ENCODE results near the gene OGN.
"Not testable (repeated sequence)": the region's sequence is repeated elsewhere in the genome, so short reads cannot be mapped to it uniquely, and the experiment has no call there.

The OGN gene

DNA sequence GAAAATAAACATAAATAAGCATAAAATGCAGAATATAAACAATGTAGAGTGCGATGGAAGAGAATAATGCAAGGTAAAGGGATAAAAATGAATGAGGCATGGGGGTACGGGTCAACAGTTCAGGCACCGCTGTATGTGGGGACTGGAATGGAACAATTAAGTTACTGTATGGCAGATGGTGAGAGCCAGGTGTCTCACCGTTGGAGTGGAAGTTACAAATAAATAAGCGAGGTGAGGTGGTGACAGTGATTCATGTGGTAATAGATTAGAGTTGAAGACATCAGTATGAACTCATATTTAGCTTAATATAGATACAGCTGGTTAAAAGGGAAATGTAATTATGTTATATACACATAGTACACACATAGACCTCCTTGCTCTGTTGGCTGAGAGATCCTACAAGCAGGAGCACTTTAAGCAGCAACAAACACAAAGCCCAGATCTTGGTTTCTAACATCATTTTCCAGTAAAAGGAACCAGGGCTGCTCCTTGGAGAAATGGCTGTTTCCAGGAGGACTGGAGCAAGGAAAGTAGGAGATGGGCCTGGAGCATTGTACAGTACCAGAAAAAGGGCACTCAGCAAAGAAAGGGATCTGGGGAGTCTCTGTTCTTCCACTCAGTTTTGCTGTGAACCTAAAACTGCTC, 22.2 kb upstream of the OGN start:
- Histone ChIP-seq H3K9ac (ENCODE audit: low read length in 2 of 2) (peak overlapping the region in 1 of 2 donors; percentile 29), H3K4me1 (ENCODE audit: control insufficient read depth, insufficient read depth, low read length) (no peaks in the 10 kb centered on the region), H3K4me3 (ENCODE audit: low read length in 2 of 2) (no peak overlapping the region), H3K9me3 (ENCODE audit: control insufficient read depth in 2 of 2, low read length in 2 of 2) (no peaks in the 10 kb centered on the region), H3K27me3 (ENCODE audit: control insufficient read depth in 1 of 2, insufficient read depth in 2 of 2, low read length in 2 of 2) (no peaks in the 10 kb centered on the region), H3K36me3 (ENCODE audit: control insufficient read depth in 2 of 2, insufficient read depth in 2 of 2, low read length in 2 of 2) (no peaks in the 10 kb centered on the region), H3K27ac (ENCODE audit: low read length) (peak overlapping the region; percentile 24)

DNA sequence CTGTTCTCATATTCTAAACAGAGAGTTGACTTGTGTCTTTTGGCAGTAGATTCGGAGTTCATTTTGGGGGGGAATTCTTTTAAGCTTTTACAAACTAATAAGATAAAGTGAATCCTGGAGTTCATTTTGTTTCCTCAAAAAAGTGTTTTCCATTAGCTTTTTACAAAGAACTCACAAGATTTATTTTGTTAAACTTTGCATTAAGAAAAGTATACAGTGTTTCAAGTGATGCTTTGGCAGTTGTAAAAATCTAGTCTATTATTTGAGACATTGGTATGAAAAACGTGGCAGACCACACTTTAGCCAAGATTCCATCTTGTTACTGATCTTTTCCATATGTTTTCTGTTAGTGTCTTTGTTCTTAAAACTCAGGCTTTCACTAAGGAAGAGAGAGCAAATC, 21.1 kb upstream of the OGN start:
- no peak overlapping the region for H3K27ac ChIP-seq (ENCODE audit: low read length)

DNA sequence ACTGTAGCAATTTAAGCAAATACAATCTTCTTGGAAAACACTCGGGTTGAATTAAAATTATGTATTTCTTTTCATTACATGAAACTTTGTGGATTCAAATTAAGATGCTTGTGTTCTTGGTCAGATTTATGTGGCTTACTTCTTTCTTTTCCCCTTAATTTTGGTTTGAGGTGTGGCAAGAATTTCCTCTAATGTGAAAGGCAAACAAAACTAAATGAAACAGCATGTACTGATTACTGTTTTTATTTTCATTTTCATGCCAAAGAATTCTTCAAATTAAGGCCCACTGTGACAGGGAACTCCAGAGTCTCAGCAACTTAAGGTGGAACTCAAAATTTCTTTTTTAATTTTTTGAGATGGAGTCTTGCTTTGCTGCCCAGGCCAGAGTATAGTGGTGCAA, 20.0 kb upstream of the OGN start, which contains the start of gene OMD:
OMD (minus strand) TSS at position 132 of the 400 bp plus-strand sequence. CDS start 6,913 bp downstream, outside the sequence.
- Histone ChIP-seq H3K27ac (ENCODE audit: low read length) (no peak within 1 kb of the TSS), H3K27me3 (ENCODE audit: control insufficient read depth in 1 of 2, insufficient read depth in 2 of 2, low read length in 2 of 2) (no peaks in the 10 kb centered on the region), H3K4me1 (ENCODE audit: control insufficient read depth, insufficient read depth, low read length) (no peaks in the 10 kb centered on the region), H3K4me3 (ENCODE audit: low read length in 2 of 2) (peak within 1 kb of the TSS in 1 of 2 donors; percentile 10), H3K9ac (ENCODE audit: low read length in 2 of 2) (no peak within 1 kb of the TSS), H3K9me3 (ENCODE audit: control insufficient read depth in 2 of 2, low read length in 2 of 2) (no peaks in the 10 kb centered on the region), H3K36me3 (ENCODE audit: control insufficient read depth in 2 of 2, insufficient read depth in 2 of 2, low read length in 2 of 2) (no peaks in the 10 kb centered on the region)

More for the DNA sequence above, 21.1 kb upstream of the OGN start:
- no peaks in the 10 kb centered on the region for H3K27me3 ChIP-seq (ENCODE audit: control insufficient read depth in 1 of 2, insufficient read depth in 2 of 2, low read length in 2 of 2)
- H3K4me1 ChIP-seq (ENCODE audit: control insufficient read depth, insufficient read depth, low read length), result no peaks in the 10 kb centered on the region
- no peaks in the 10 kb centered on the region for H3K9me3 ChIP-seq (ENCODE audit: control insufficient read depth in 2 of 2, low read length in 2 of 2)
- H3K4me3 ChIP-seq (ENCODE audit: low read length in 2 of 2), result no peak overlapping the region
- no peak overlapping the region for H3K9ac ChIP-seq (ENCODE audit: low read length in 2 of 2)
- no peaks in the 10 kb centered on the region for H3K36me3 ChIP-seq (ENCODE audit: control insufficient read depth in 2 of 2, insufficient read depth in 2 of 2, low read length in 2 of 2)

DNA sequence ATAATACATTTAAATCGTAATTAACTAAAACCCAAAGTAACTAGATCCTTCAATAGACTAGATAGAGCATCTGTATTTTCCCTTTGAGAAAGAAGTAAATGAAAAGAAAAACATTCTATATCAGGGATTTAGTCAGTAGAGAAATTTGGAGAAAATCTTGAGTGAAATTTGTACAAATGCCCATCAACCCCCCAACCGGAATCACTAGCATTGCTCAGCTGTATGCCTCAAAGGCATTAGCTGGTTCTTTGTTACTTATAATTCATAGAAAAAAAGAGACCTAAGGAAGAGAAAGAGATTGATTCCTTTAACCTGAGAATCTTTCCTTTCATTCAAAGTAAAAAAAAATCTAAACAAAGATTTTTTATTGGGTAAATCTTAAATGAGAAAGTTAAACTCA, 19.2 kb upstream of the OGN start:
- no peaks in the 10 kb centered on the region for H3K36me3 ChIP-seq (ENCODE audit: control insufficient read depth in 2 of 2, insufficient read depth in 2 of 2, low read length in 2 of 2)
- H3K9ac ChIP-seq (ENCODE audit: low read length in 2 of 2), result no peak overlapping the region
- no peaks in the 10 kb centered on the region for H3K27me3 ChIP-seq (ENCODE audit: control insufficient read depth in 1 of 2, insufficient read depth in 2 of 2, low read length in 2 of 2)
- H3K9me3 ChIP-seq (ENCODE audit: control insufficient read depth in 2 of 2, low read length in 2 of 2), result no peaks in the 10 kb centered on the region
- no peak overlapping the region for H3K27ac ChIP-seq (ENCODE audit: low read length)
- no peak overlapping the region for H3K4me3 ChIP-seq (ENCODE audit: low read length in 2 of 2)
- no peaks in the 10 kb centered on the region for H3K4me1 ChIP-seq (ENCODE audit: control insufficient read depth, insufficient read depth, low read length)

DNA sequence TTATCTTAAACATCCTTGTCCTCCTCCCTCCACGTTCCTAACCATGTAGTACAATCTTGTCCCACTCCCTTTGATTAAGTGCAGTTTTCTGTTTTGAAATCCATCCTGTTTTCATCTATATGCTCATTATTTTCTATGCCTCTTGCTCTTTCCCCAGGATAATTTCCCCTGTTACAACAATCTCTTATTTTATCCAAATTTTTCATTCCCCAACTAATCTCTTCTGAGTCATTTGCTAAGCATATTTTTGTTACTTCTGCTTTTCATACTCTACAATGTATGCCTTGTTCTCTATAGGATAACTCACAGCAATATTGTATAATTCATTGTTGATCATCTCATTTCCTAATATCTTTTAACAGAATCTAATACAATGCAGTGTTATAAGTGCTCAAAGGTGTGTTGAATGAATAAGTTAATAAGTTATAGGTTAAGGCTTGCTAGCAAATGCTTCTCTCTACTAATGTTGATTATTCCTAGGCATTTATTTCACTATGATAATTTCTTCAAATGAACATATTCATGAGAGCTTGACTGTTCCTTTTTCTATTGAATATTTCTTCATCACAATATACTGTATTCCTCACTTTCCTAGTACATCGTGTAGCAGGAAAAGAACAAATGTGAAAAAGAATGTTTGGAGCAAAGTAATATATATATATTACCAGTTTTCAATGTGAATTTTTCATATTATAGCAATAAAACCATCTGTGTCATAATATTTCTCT, 18.4 kb upstream of the OGN start:
- no peaks in the 10 kb centered on the region for H3K27me3 ChIP-seq (ENCODE audit: control insufficient read depth in 1 of 2, insufficient read depth in 2 of 2, low read length in 2 of 2)
- no peaks in the 10 kb centered on the region for H3K4me1 ChIP-seq (ENCODE audit: control insufficient read depth, insufficient read depth, low read length)
- peak overlapping the region in 1 of 2 donors; percentile 16 for H3K4me3 ChIP-seq (ENCODE audit: low read length in 2 of 2)
- no peaks in the 10 kb centered on the region for H3K36me3 ChIP-seq (ENCODE audit: control insufficient read depth in 2 of 2, insufficient read depth in 2 of 2, low read length in 2 of 2)
- no peaks in the 10 kb centered on the region for H3K9me3 ChIP-seq (ENCODE audit: control insufficient read depth in 2 of 2, low read length in 2 of 2)
- no peak overlapping the region for H3K27ac ChIP-seq (ENCODE audit: low read length)
- H3K9ac ChIP-seq (ENCODE audit: low read length in 2 of 2), result no peak overlapping the region

- Histone ChIP-seq H3K27ac (ENCODE audit: low read length) (no peak overlapping the region), H3K27me3 (ENCODE audit: control insufficient read depth in 1 of 2, insufficient read depth in 2 of 2, low read length in 2 of 2) (no peaks in the 10 kb centered on the region), H3K36me3 (ENCODE audit: control insufficient read depth in 2 of 2, insufficient read depth in 2 of 2, low read length in 2 of 2) (no peaks in the 10 kb centered on the region), H3K9ac (ENCODE audit: low read length in 2 of 2) (no peak overlapping the region), H3K4me1 (ENCODE audit: control insufficient read depth, insufficient read depth, low read length) (peaks cover 6% of the 10 kb centered on the region), H3K4me3 (ENCODE audit: low read length in 2 of 2) (no peak overlapping the region), H3K9me3 (ENCODE audit: control insufficient read depth in 2 of 2, low read length in 2 of 2) (no peaks in the 10 kb centered on the region)
Measured at GRCh38 chr9:92414566-92414965, 10.2 kb upstream of the OGN start.

- not testable (repeated sequence) for H3K4me3 ChIP-seq (ENCODE audit: low read length in 2 of 2); H3K36me3 ChIP-seq (ENCODE audit: control insufficient read depth in 2 of 2, insufficient read depth in 2 of 2, low read length in 2 of 2); H3K27ac ChIP-seq (ENCODE audit: low read length); H3K9me3 ChIP-seq (ENCODE audit: control insufficient read depth in 2 of 2, low read length in 2 of 2); H3K9ac ChIP-seq (ENCODE audit: low read length in 2 of 2); H3K27me3 ChIP-seq (ENCODE audit: control insufficient read depth in 1 of 2, insufficient read depth in 2 of 2, low read length in 2 of 2)
- peaks cover 12% of the 10 kb centered on the region for H3K4me1 ChIP-seq (ENCODE audit: control insufficient read depth, insufficient read depth, low read length)
Measured at GRCh38 chr9:92411157-92411556, 6.8 kb upstream of the OGN start.

- Histone ChIP-seq H3K9ac (ENCODE audit: low read length in 2 of 2) (no peak overlapping the region), H3K9me3 (ENCODE audit: control insufficient read depth in 2 of 2, low read length in 2 of 2) (no peaks in the 10 kb centered on the region), H3K4me1 (ENCODE audit: control insufficient read depth, insufficient read depth, low read length) (peaks cover 16% of the 10 kb centered on the region), H3K27ac (ENCODE audit: low read length) (no peak overlapping the region), H3K27me3 (ENCODE audit: control insufficient read depth in 1 of 2, insufficient read depth in 2 of 2, low read length in 2 of 2) (no peaks in the 10 kb centered on the region), H3K36me3 (ENCODE audit: control insufficient read depth in 2 of 2, insufficient read depth in 2 of 2, low read length in 2 of 2) (no peaks in the 10 kb centered on the region), H3K4me3 (ENCODE audit: low read length in 2 of 2) (no peak overlapping the region)
Measured at GRCh38 chr9:92408747-92409478, 4.5 kb upstream of the OGN start.

GRCh38 chr9:92407818-92408217, 3.4 kb upstream of the OGN start:
- H3K27ac ChIP-seq (ENCODE audit: low read length), result no peak overlapping the region
- H3K4me1 ChIP-seq (ENCODE audit: control insufficient read depth, insufficient read depth, low read length), result peaks cover 16% of the 10 kb centered on the region
- no peaks in the 10 kb centered on the region for H3K9me3 ChIP-seq (ENCODE audit: control insufficient read depth in 2 of 2, low read length in 2 of 2)
- no peak overlapping the region for H3K9ac ChIP-seq (ENCODE audit: low read length in 2 of 2)
- H3K27me3 ChIP-seq (ENCODE audit: control insufficient read depth in 1 of 2, insufficient read depth in 2 of 2, low read length in 2 of 2), result no peaks in the 10 kb centered on the region
- no peak overlapping the region for H3K4me3 ChIP-seq (ENCODE audit: low read length in 2 of 2)
- H3K36me3 ChIP-seq (ENCODE audit: control insufficient read depth in 2 of 2, insufficient read depth in 2 of 2, low read length in 2 of 2), result no peaks in the 10 kb centered on the region

DNA sequence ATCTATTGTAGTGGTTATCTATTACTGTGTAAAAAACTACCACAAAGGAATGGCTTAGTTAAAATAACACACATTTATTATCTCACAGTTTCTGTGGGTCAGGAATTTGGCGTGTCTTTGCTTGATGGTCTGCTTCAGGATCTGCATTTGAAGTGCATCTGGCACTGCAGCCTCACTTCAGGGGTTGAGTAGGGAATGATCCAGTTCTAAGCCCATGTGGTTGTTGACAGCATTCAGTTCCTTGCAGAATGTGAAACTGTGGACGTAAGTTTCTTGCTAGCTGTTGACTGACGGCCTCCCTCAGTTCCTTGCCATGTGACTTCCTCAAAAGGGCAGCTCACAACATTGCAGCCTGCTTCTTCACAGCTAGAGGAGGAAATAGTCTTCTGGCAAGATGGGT, 2.1 kb upstream of the OGN start:
- Histone ChIP-seq H3K4me3 (ENCODE audit: low read length in 2 of 2) (peak overlapping the region; percentile 3 to 57), H3K36me3 (ENCODE audit: control insufficient read depth in 2 of 2, insufficient read depth in 2 of 2, low read length in 2 of 2) (no peaks in the 10 kb centered on the region), H3K27ac (ENCODE audit: low read length) (peak overlapping the region; percentile 37), H3K9me3 (ENCODE audit: control insufficient read depth in 2 of 2, low read length in 2 of 2) (no peaks in the 10 kb centered on the region), H3K4me1 (ENCODE audit: control insufficient read depth, insufficient read depth, low read length) (peaks cover 16% of the 10 kb centered on the region), H3K27me3 (ENCODE audit: control insufficient read depth in 1 of 2, insufficient read depth in 2 of 2, low read length in 2 of 2) (no peaks in the 10 kb centered on the region), H3K9ac (ENCODE audit: low read length in 2 of 2) (peak overlapping the region in 1 of 2 donors; percentile 22)

Data from stomach smooth muscle (tissue), 2 donors.